ENCODE data around the gene THEMIS. TPM values are rescaled to one million over a fixed set of nuclear protein-coding genes. Genes with fewer than 3 reads are reported as not detected.

The THEMIS gene
- total and polyA plus RNA-seq, 2 donors (not counting 1 experiment from before 2014, with no cell fraction given) = not detected

DNA sequence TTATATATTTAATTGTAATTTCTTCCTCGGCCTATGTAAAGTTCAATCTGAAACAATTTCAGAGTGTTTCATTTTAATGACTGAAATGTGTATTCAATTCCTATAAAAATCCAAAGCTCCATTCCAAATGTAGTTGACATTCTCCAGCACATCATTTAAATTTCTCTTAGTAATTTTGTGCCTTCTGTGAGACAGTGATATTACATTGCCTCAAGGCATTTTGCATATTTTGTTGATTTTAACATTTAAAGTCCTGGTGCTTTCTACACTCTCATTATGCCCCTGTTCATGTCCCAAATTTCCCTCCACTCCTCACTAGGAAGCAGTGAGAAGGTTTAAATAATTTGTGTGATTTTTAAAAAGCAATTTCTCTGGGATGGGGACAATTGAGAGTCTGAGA, 34.1 kb upstream of the THEMIS start:
- Histone ChIP-seq H3K4me1 (ENCODE audit: control insufficient read depth, extremely low read depth, insufficient read depth, low read length) (no peaks in the 10 kb centered on the region), H3K4me2 (ENCODE audit: extremely low read depth, insufficient read depth, low read length) (no peak overlapping the region), H3K4me3 (replicated peaks in 1 of 4; ENCODE audit: control extremely low read depth in 1 of 4, insufficient read depth in 1 of 4, low read depth in 3 of 4, low read length in 4 of 4) (no peak overlapping the region), H4K20me1 (ENCODE audit: control insufficient read depth, extremely low read depth, insufficient read depth, low read length) (no peaks in the 10 kb centered on the region), H2AFZ (ENCODE audit: low read length) (no peak overlapping the region), H3K79me2 (ENCODE audit: control insufficient read depth, insufficient read depth, low read length) (no peaks in the 10 kb centered on the region), H3K9me3 (ENCODE audit: control insufficient read depth, insufficient read depth, low read depth, low read length) (no peaks in the 10 kb centered on the region), H3K9ac (ENCODE audit: insufficient read depth, low read length) (no peak overlapping the region), H3K27me3 (ENCODE audit: control insufficient read depth, insufficient read depth, low read length) (no peaks in the 10 kb centered on the region), H3K27ac (ENCODE audit: insufficient read depth, low read length) (no peak overlapping the region), H3K36me3 (ENCODE audit: control insufficient read depth, insufficient read depth, low read length) (no peaks in the 10 kb centered on the region)
- no peak for DNase-seq (ENCODE audit: low read depth in 2 of 2)
- no peak for TF ChIP-seq EZH2 (IDR thresholded peaks at IDR 0.05; ENCODE audit: low read length, missing control alignments)
- TF ChIP-seq, protein P1, sequence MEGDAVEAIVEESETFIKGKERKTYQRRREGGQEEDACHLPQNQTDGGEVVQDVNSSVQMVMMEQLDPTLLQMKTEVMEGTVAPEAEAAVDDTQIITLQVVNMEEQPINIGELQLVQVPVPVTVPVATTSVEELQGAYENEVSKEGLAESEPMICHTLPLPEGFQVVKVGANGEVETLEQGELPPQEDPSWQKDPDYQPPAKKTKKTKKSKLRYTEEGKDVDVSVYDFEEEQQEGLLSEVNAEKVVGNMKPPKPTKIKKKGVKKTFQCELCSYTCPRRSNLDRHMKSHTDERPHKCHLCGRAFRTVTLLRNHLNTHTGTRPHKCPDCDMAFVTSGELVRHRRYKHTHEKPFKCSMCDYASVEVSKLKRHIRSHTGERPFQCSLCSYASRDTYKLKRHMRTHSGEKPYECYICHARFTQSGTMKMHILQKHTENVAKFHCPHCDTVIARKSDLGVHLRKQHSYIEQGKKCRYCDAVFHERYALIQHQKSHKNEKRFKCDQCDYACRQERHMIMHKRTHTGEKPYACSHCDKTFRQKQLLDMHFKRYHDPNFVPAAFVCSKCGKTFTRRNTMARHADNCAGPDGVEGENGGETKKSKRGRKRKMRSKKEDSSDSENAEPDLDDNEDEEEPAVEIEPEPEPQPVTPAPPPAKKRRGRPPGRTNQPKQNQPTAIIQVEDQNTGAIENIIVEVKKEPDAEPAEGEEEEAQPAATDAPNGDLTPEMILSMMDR (conservative IDR thresholded peaks at IDR 0.05 in 1 of 2, IDR thresholded peaks at IDR 0.05 in 1 of 2; ENCODE audit: low read depth in 1 of 2, low read length in 2 of 2) = no peak

- Histone ChIP-seq H3K79me2 (ENCODE audit: control insufficient read depth, insufficient read depth, low read length) (no peaks in the 10 kb centered on the region), H4K20me1 (ENCODE audit: control insufficient read depth, extremely low read depth, insufficient read depth, low read length) (no peaks in the 10 kb centered on the region), H3K9ac (ENCODE audit: insufficient read depth, low read length) (no peak overlapping the region), H3K27me3 (ENCODE audit: control insufficient read depth, insufficient read depth, low read length) (no peaks in the 10 kb centered on the region), H3K27ac (ENCODE audit: insufficient read depth, low read length) (no peak overlapping the region), H3K4me1 (ENCODE audit: control insufficient read depth, extremely low read depth, insufficient read depth, low read length) (no peaks in the 10 kb centered on the region), H3K36me3 (ENCODE audit: control insufficient read depth, insufficient read depth, low read length) (no peaks in the 10 kb centered on the region), H3K4me2 (ENCODE audit: extremely low read depth, insufficient read depth, low read length) (no peak overlapping the region), H2AFZ (ENCODE audit: low read length) (no peak overlapping the region), H3K4me3 (replicated peaks in 1 of 4; ENCODE audit: control extremely low read depth in 1 of 4, insufficient read depth in 1 of 4, low read depth in 3 of 4, low read length in 4 of 4) (no peak overlapping the region), H3K9me3 (ENCODE audit: control insufficient read depth, insufficient read depth, low read depth, low read length) (no peaks in the 10 kb centered on the region)
- TF ChIP-seq, protein P1 (conservative IDR thresholded peaks at IDR 0.05 in 1 of 2, IDR thresholded peaks at IDR 0.05 in 1 of 2; ENCODE audit: low read depth in 1 of 2, low read length in 2 of 2) = no peak
- no peak for TF ChIP-seq EZH2 (IDR thresholded peaks at IDR 0.05; ENCODE audit: low read length, missing control alignments)
- no peak for DNase-seq (ENCODE audit: low read depth in 2 of 2)
These were observed 33.3 kb upstream of the THEMIS start for GRCh38 chr6:127933852-127934840.

GRCh38 chr6:127933137-127933536, 32.3 kb upstream of the THEMIS start:
- no peak overlapping the region for H3K27ac ChIP-seq (ENCODE audit: insufficient read depth, low read length)

More at GRCh38 chr6:127933137-127933536, 32.3 kb upstream of the THEMIS start:
- Histone ChIP-seq H3K27me3 (ENCODE audit: control insufficient read depth, insufficient read depth, low read length) (no peaks in the 10 kb centered on the region), H3K4me2 (ENCODE audit: extremely low read depth, insufficient read depth, low read length) (no peak overlapping the region), H3K79me2 (ENCODE audit: control insufficient read depth, insufficient read depth, low read length) (no peaks in the 10 kb centered on the region), H3K9ac (ENCODE audit: insufficient read depth, low read length) (no peak overlapping the region), H3K36me3 (ENCODE audit: control insufficient read depth, insufficient read depth, low read length) (no peaks in the 10 kb centered on the region), H2AFZ (ENCODE audit: low read length) (no peak overlapping the region), H4K20me1 (ENCODE audit: control insufficient read depth, extremely low read depth, insufficient read depth, low read length) (no peaks in the 10 kb centered on the region), H3K4me3 (replicated peaks in 1 of 4; ENCODE audit: control extremely low read depth in 1 of 4, insufficient read depth in 1 of 4, low read depth in 3 of 4, low read length in 4 of 4) (no peak overlapping the region), H3K9me3 (ENCODE audit: control insufficient read depth, insufficient read depth, low read depth, low read length) (no peaks in the 10 kb centered on the region), H3K4me1 (ENCODE audit: control insufficient read depth, extremely low read depth, insufficient read depth, low read length) (no peaks in the 10 kb centered on the region)
- TF ChIP-seq, protein P1 (conservative IDR thresholded peaks at IDR 0.05 in 1 of 2, IDR thresholded peaks at IDR 0.05 in 1 of 2; ENCODE audit: low read depth in 1 of 2, low read length in 2 of 2) = no peak
- TF ChIP-seq EZH2 (IDR thresholded peaks at IDR 0.05; ENCODE audit: low read length, missing control alignments) = no peak
- no peak for DNase-seq (ENCODE audit: low read depth in 2 of 2)

All from fibroblast of lung (primary cell).